ENCODE results near the gene MLST8. TPM values are rescaled to one million over a fixed set of nuclear protein-coding genes. Genes with fewer than 3 reads are reported as not detected.

Gene MLST8
- polyA plus RNA-seq, 1 experiment, result 62.7 TPM

- ChIA-PET POLR2A (no interaction called here), CTCF (no interaction called here)
- TF ChIP-seq CTCF (IDR thresholded peaks at IDR 0.05; ENCODE audit: insufficient read depth, low read depth, low read length), result no peak
- Histone ChIP-seq H3K4me3 (ENCODE audit: low read depth, low read length) (no peak overlapping the region), H3K36me3 (ENCODE audit: control insufficient read depth, insufficient read depth, low read length) (peaks cover 43% of the 10 kb centered on the region), H3K27me3 (ENCODE audit: control insufficient read depth, insufficient read depth, low read length) (no peaks in the 10 kb centered on the region)
- no peak for DNase-seq (ENCODE audit: low read depth)
Measured at GRCh38 chr16:2170587-2171435, 34.4 kb upstream of the MLST8 start.

- H3K4me3 ChIP-seq (ENCODE audit: low read depth, low read length), result no peak overlapping the region
- no peak for DNase-seq (ENCODE audit: low read depth)
- H3K27me3 ChIP-seq (ENCODE audit: control insufficient read depth, insufficient read depth, low read length), result no peaks in the 10 kb centered on the region
- H3K36me3 ChIP-seq (ENCODE audit: control insufficient read depth, insufficient read depth, low read length), result peaks cover 41% of the 10 kb centered on the region
- CTCF ChIA-PET, result interaction anchor here (0.6 kb wide), 1 partner anchor 149 kb away, joined by 4 read pairs; no protein-coding TSS in a partner anchor
- no peak for TF ChIP-seq CTCF (IDR thresholded peaks at IDR 0.05; ENCODE audit: insufficient read depth, low read depth, low read length)
- POLR2A ChIA-PET, result no interaction called here
Measured at GRCh38 chr16:2171601-2172178, 33.6 kb upstream of the MLST8 start.

DNA sequence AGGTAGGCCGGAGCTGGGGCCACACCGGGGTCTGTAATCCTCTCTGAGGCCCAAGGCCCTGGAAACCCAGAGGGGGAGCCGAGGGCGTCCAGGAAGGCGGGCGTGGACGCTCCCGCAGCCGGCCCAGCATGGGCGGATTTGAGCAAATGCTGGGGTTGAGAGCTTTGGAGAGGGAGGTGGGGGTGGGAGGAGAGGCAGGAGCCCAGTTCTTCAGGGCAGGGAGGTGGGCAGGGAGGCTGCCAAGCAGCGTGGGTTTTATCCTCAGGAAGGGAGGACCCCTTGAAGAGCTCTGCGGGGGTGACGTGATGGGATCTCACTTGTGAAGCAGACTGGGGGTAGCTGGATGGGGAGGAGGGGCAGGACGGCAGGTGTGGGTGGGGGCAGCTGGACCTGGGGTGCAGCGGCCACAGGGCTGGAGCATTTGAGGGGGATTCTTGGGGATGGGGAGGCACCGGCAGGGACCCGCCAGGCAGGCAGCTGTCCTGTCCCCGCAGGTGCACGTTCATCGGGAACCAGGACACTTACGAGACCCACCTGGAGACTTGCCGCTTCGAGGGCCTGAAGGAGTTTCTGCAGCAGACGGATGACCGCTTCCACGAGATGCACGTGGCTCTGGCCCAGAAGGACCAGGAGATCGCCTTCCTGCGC, 32.4 kb upstream of the MLST8 start:
- CTCF ChIA-PET, result no interaction called here
- peaks cover 40% of the 10 kb centered on the region for H3K36me3 ChIP-seq (ENCODE audit: control insufficient read depth, insufficient read depth, low read length)
- no peak for DNase-seq (ENCODE audit: low read depth)
- H3K4me3 ChIP-seq (ENCODE audit: low read depth, low read length), result no peak overlapping the region
- H3K27me3 ChIP-seq (ENCODE audit: control insufficient read depth, insufficient read depth, low read length), result no peaks in the 10 kb centered on the region
- POLR2A ChIA-PET, result no interaction called here
- TF ChIP-seq CTCF (IDR thresholded peaks at IDR 0.05; ENCODE audit: insufficient read depth, low read depth, low read length), result no peak

GRCh38 chr16:2173366-2173765, 31.9 kb upstream of the MLST8 start:
- ChIA-PET POLR2A (no interaction called here), CTCF (no interaction called here)
- Histone ChIP-seq H3K27me3 (ENCODE audit: control insufficient read depth, insufficient read depth, low read length) (no peaks in the 10 kb centered on the region), H3K36me3 (ENCODE audit: control insufficient read depth, insufficient read depth, low read length) (peaks cover 37% of the 10 kb centered on the region), H3K4me3 (ENCODE audit: low read depth, low read length) (no peak overlapping the region)
- no peak for DNase-seq (ENCODE audit: low read depth)
- no peak for TF ChIP-seq CTCF (IDR thresholded peaks at IDR 0.05; ENCODE audit: insufficient read depth, low read depth, low read length)

DNA sequence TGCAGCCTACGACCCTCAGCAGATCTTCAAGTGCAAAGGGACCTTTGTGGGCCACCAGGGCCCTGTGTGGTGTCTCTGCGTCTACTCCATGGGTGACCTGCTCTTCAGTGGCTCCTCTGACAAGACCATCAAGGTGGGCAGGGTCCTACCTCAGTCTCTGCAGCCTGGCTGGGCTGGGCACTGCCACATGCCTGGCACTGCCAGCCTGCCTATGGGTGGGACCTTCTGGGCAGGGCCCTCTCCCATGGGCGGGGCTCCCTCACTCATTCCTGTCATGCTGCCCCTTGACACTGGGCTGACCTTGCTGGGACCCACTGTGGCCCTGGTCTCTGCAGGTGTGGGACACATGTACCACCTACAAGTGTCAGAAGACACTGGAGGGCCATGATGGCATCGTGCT, 31.3 kb upstream of the MLST8 start:
- ChIA-PET CTCF (no interaction called here), POLR2A (interaction anchor here (1.0 kb wide), 1 partner anchor 18 kb away, joined by 9 read pairs; the partner anchor contains the start of gene TRAF7)
- H3K27me3 ChIP-seq (ENCODE audit: control insufficient read depth, insufficient read depth, low read length), result no peaks in the 10 kb centered on the region
- peaks cover 37% of the 10 kb centered on the region for H3K36me3 ChIP-seq (ENCODE audit: control insufficient read depth, insufficient read depth, low read length)
- no peak for DNase-seq (ENCODE audit: low read depth)
- TF ChIP-seq CTCF (IDR thresholded peaks at IDR 0.05; ENCODE audit: insufficient read depth, low read depth, low read length), result no peak
- no peak overlapping the region for H3K4me3 ChIP-seq (ENCODE audit: low read depth, low read length)
